GM12878 (cell line): ENCODE measurements around the gene IZUMO1. TPM values are rescaled to one million over a fixed set of nuclear protein-coding genes. Genes with fewer than 3 reads are reported as not detected.

Experiments
- ATAC-seq: fragments of 200-7000 bp; cut with Tn5 transposase; 3 replicates; pipeline ENCODE4 v1.9.1; 2020; ENCODE audit warnings: mild to moderate bottlenecking, moderate library complexity
- BruUV-seq: library from RNA; stranded (reverse); fragments of 400-500 nt; replicated peaks from 2 replicates; lab custom pipeline; 2021; lab: Mats Ljungman, UMichigan
- CTCF ChIA-PET: fragments of 300-600 bp; sonication (Branson Sonifier 250); formaldehyde crosslinking; extraction: SDS; loops from one replicate; lab custom pipeline; 2021; ENCODE audit warnings: inconsistent platforms; lab: Yijun Ruan, JAX
- POLR2A ChIA-PET: fragments of 350-600 bp; formaldehyde crosslinking; extraction: SDS; loops from one replicate; lab custom pipeline; 2021; ENCODE audit warnings: inconsistent platforms; lab: Charles Lee
- RAD21 ChIA-PET: fragments of 300-600 bp; sonication (Branson Sonifier 250); formaldehyde crosslinking; loops from one replicate; lab custom pipeline; 2023; ENCODE audit warnings: antibody characterized with exemption; ENCODE audit not compliant: unreplicated experiment; lab: Charles Lee
- SMC1A ChIA-PET: fragments of 300-600 bp; sonication (Branson Sonifier 250); formaldehyde crosslinking; loops from one replicate; lab custom pipeline; 2023; ENCODE audit not compliant: unreplicated experiment, uncharacterized antibody; lab: Charles Lee
- DNase-seq: peaks from one replicate; pipeline ENCODE4 v3.0.0-alpha.2; 2011; ENCODE audit warnings: low read depth, low spot score
- FAIRE-seq: peaks from 3 replicates; lab custom pipeline; 2011; peaks lifted over from hg19 to GRCh38; lab: Jason Lieb, UNC
- H2AFZ ChIP-seq: 2 replicates; pipeline ENCODE4 v1.6.0; 2011; ENCODE audit warnings: low read depth, low read length, control low read depth; ENCODE audit not compliant: control insufficient read depth
- H3K27ac ChIP-seq: 2 replicates; pipeline ENCODE4 v1.5.1; 2011; ENCODE audit warnings: control low read depth; ENCODE audit not compliant: control insufficient read depth, insufficient read depth
- H3K27me3 ChIP-seq, 2 experiments: replicated peaks in 1 of 2; 2 replicates each; pipeline versions ENCODE4 v1.6.0 to v1.6.1; 2011; ENCODE audit warnings: low read length in 1 of 2; ENCODE audit not compliant: control insufficient read depth in 2 of 2, insufficient read depth in 2 of 2
- H3K36me3 ChIP-seq, 2 experiments: 2 replicates each; pipeline ENCODE4 v1.5.1; 2011; ENCODE audit warnings: low read length in 1 of 2; ENCODE audit not compliant: control insufficient read depth in 2 of 2, insufficient read depth in 2 of 2
- H3K4me1 ChIP-seq: 2 replicates; pipeline ENCODE4 v1.6.1; 2011; ENCODE audit warnings: mild to moderate bottlenecking, low read length, moderate library complexity, mixed read lengths; ENCODE audit not compliant: control insufficient read depth, insufficient read depth
- H3K4me2 ChIP-seq: 2 replicates; pipeline ENCODE4 v1.6.0; 2011; ENCODE audit warnings: control low read depth; ENCODE audit not compliant: control insufficient read depth, insufficient read depth
- H3K4me3 ChIP-seq: fragments of 200-600 bp; sonication (generic); 2 replicates; pipeline ENCODE4 v1.5.1; 2016
- H3K79me2 ChIP-seq: 2 replicates; pipeline ENCODE4 v1.6.0; 2011; ENCODE audit warnings: low read length; ENCODE audit not compliant: control insufficient read depth, insufficient read depth
- H3K9ac ChIP-seq: 2 replicates; pipeline ENCODE4 v1.8.0; 2011; ENCODE audit warnings: low read length, control low read depth, mixed read lengths; ENCODE audit not compliant: control insufficient read depth, insufficient read depth
- H3K9me3 ChIP-seq: replicated peaks from 3 replicates; pipeline ENCODE4 v1.5.1; 2011; ENCODE audit warnings: mild to moderate bottlenecking, low read length; ENCODE audit not compliant: control insufficient read depth, insufficient read depth
- H4K20me1 ChIP-seq: 2 replicates; pipeline ENCODE4 v1.6.0; 2011; ENCODE audit not compliant: control insufficient read depth, insufficient read depth
- ATF7 ChIP-seq: fragments of 450-650 bp; IDR thresholded peaks from 2 replicates; pipeline ENCODE4 v1.6.1; 2016; ENCODE audit warnings: low read depth, mild to moderate bottlenecking
- CBFB ChIP-seq: IDR thresholded peaks from 2 replicates; pipeline ENCODE4 v1.6.1; 2016; ENCODE audit warnings: antibody characterized with exemption, low read depth
- GATAD2B ChIP-seq: fragments of 450-650 bp; conservative IDR thresholded peaks from 2 replicates; pipeline ENCODE4 v1.6.1; 2017; ENCODE audit warnings: low read depth, mild to moderate bottlenecking, moderate library complexity
- IKZF1 ChIP-seq: fragments of 450-650 bp; conservative IDR thresholded peaks from 2 replicates; pipeline ENCODE4 v1.6.1; 2017; ENCODE audit warnings: antibody characterized with exemption, mild to moderate bottlenecking
- JUNB ChIP-seq: IDR thresholded peaks from 2 replicates; pipeline ENCODE4 v1.6.1; 2016; ENCODE audit warnings: antibody characterized with exemption, mild to moderate bottlenecking
- MYC ChIP-seq: IDR thresholded peaks from 2 replicates; pipeline ENCODE4 v1.6.1; 2011; ENCODE audit warnings: mild to moderate bottlenecking, low read length, moderate library complexity, inconsistent platforms; ENCODE audit not compliant: insufficient read depth, insufficient replicate concordance, insufficient read length, severe bottlenecking
- SMAD1 ChIP-seq: fragments of 450-650 bp; IDR thresholded peaks from 2 replicates; pipeline ENCODE4 v1.6.1; 2018; ENCODE audit warnings: mild to moderate bottlenecking, low read depth; ENCODE audit not compliant: partially characterized antibody
- SREBF2 ChIP-seq: IDR thresholded peaks from 2 replicates; pipeline ENCODE4 v1.6.1; 2012; ENCODE audit warnings: mild to moderate bottlenecking, low read length
- WGBS: methylation state at CpG from one replicate; pipeline ENCODE4 v1.1.6; 2016; ENCODE audit warnings: low lambda C conversion rate; ENCODE audit not compliant: insufficient replicate concordance, insufficient coverage; ENCODE audit errors: missing lambda C conversion rate; 5-methylcytosine and 5-hydroxymethylcytosine counted together
- in situ Hi-C: fragments of 300-500 bp; cut with MboI; formaldehyde crosslinking; loops from 9 replicates; pipeline ENCODE4 v1.14.3; 2018; ENCODE audit warnings: mixed read lengths
- intact Hi-C: fragments of 100-400 bp; cut with micrococcal nuclease; formaldehyde crosslinking; loops from one replicate; pipeline ENCODE4 v1.14.2; 2022; ENCODE audit not compliant: unreplicated experiment
- polyA plus RNA-seq, 11 experiments: library from polyadenylated mRNA; depleted of rRNA in 4 of 11; unstranded in 6 of 11; stranded (reverse) in 5 of 11; fragments of >200 nt; fragmentation: Nextera tagmentation in 4 of 11; fragmentation: Illumina TruSeq in 1 of 11; extraction: Ambion mirVana in 4 of 11; extraction: Trizol in 1 of 11; gene quantifications; 1 replicate in 1 of 11; 2 replicates in 10 of 11; pipeline versions ENCODE4 v1.2.1 to v1.2.3, GENCODE V29; 2011 to 2016; ENCODE audit warnings: inconsistent platforms in 2 of 11, missing spikeins in 2 of 11, low read depth in 1 of 11
- total RNA-seq, 4 experiments: library from RNA; depleted of rRNA in 3 of 4; stranded (reverse); fragments of >200 nt in 3 of 4; fragmentation: Illumina TruSeq in 1 of 4; extraction: Trizol in 1 of 4; gene quantifications; 2 replicates each; pipeline versions ENCODE4 v1.2.1 to v1.2.3, GENCODE V29; 2013 to 2021
- TF ChIP-seq, protein P1 (sequence below): fragments of 450-650 bp; IDR thresholded peaks from 2 replicates; pipeline ENCODE4 v1.6.1; 2017; ENCODE audit warnings: antibody characterized with exemption, mild to moderate bottlenecking, moderate library complexity
- TF ChIP-seq, protein P2 (sequence below): IDR thresholded peaks from 2 replicates; pipeline ENCODE4 v1.6.1; 2011; ENCODE audit warnings: borderline replicate concordance, low read depth, mild to moderate bottlenecking, moderate library complexity, low read length; ENCODE audit not compliant: insufficient read depth, poor library complexity, severe bottlenecking

IZUMO1 gene
- total and polyA plus RNA-seq, 10 of the 15 experiments (the other 5 are each of a cell fraction or from before 2014, with no cell fraction given) = not detected

DNA sequence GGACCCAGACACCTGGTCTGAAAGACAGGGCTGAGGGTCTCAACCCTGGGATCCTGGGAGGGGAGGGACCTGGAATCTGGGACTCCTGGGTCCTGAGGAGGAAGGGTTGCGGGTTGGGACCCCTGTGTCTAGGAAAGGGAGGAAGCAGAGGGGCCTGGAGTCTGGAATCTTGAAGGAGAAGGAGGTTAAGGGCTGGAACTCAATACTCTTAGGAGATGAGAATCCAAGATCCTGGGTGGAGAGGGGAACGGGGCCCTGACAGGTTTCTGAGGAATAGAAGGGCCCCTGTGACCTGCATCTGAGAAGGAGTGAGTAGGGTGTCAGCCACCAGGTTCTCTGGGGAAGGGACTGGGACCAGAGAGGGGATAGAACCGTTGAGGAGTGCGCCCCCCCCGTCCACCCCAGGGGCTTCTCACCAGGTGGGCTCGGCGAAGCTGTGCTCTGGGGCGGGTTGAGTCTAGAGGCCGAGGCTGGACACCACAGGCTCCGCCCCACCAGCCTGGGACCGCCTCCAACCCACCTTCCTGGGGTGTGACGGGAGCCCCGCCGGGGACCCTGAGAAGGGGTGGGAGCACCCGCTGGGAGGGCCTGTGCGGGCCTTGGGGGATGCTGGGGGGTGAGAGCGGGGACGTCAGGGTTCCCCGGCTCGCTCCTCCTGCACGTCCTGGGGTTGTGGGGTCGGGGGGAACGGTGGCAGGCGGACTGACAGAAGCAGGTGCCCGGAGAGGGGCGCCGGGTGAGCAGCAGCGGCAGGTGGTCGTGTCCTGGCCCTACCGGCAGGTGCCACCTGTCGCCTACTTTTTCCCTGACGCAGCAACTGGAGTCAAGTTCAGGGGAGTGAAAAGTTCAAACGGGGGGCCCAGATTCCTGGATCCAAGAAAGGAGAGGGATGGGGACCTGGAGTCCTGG is 27.2 kb downstream of the IZUMO1 start, which contains the start of gene MAMSTR:
Gene MAMSTR, minus strand, starts transcription at position 463 of the 909 bp plus-strand sequence. CDS start 694 bp downstream, outside the sequence.
- Histone ChIP-seq H3K79me2 (no peaks in the 10 kb centered on the region), H3K9ac (no peak within 1 kb of the TSS), H3K27me3 (no peaks in the 10 kb centered on the region), H3K4me3 (no peak within 1 kb of the TSS), H3K36me3 (no peaks in the 10 kb centered on the region), H2AFZ (peak within 1 kb of the TSS; percentile 98), H3K27ac (no peak within 1 kb of the TSS), H4K20me1 (no peaks in the 10 kb centered on the region), H3K4me2 (peak within 1 kb of the TSS; percentile 86; the same call in 1 of the 2 replicates), H3K9me3 (no peaks in the 10 kb centered on the region), H3K4me1 (peaks cover 14% of the 10 kb centered on the region)
- in situ Hi-C loops (no loop called here), intact Hi-C loops (no loop called here)
- no peak for FAIRE-seq
- POLR2A ChIA-PET = no interaction called here
- CTCF ChIA-PET = interaction anchor here (1.4 to 2.7 kb wide), 2 partner anchors 45 to 74 kb away, joined by 4 to 11 read pairs; partner anchors contain the start of gene CA11
- BruUV-seq = no TSS peak
- TF ChIP-seq IKZF1 (no peak), SMAD1 (no peak), JUNB (no peak), MYC (no peak), CBFB (no peak), GATAD2B (no peak), SREBF2 (no peak), ATF7 (no peak)
- TF ChIP-seq, protein P1, sequence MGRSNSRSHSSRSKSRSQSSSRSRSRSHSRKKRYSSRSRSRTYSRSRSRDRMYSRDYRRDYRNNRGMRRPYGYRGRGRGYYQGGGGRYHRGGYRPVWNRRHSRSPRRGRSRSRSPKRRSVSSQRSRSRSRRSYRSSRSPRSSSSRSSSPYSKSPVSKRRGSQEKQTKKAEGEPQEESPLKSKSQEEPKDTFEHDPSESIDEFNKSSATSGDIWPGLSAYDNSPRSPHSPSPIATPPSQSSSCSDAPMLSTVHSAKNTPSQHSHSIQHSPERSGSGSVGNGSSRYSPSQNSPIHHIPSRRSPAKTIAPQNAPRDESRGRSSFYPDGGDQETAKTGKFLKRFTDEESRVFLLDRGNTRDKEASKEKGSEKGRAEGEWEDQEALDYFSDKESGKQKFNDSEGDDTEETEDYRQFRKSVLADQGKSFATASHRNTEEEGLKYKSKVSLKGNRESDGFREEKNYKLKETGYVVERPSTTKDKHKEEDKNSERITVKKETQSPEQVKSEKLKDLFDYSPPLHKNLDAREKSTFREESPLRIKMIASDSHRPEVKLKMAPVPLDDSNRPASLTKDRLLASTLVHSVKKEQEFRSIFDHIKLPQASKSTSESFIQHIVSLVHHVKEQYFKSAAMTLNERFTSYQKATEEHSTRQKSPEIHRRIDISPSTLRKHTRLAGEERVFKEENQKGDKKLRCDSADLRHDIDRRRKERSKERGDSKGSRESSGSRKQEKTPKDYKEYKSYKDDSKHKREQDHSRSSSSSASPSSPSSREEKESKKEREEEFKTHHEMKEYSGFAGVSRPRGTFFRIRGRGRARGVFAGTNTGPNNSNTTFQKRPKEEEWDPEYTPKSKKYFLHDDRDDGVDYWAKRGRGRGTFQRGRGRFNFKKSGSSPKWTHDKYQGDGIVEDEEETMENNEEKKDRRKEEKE = no peak
- TF ChIP-seq, protein P2, sequence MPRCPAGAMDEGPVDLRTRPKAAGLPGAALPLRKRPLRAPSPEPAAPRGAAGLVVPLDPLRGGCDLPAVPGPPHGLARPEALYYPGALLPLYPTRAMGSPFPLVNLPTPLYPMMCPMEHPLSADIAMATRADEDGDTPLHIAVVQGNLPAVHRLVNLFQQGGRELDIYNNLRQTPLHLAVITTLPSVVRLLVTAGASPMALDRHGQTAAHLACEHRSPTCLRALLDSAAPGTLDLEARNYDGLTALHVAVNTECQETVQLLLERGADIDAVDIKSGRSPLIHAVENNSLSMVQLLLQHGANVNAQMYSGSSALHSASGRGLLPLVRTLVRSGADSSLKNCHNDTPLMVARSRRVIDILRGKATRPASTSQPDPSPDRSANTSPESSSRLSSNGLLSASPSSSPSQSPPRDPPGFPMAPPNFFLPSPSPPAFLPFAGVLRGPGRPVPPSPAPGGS = no peak
- SMC1A ChIA-PET = no interaction called here
- no peak for ATAC-seq
- 69% methylated on average over 24 of the region's 33 CpGs for WGBS
- RAD21 ChIA-PET = no interaction called here
- no peak for DNase-seq
